D721Med (cell line): ENCODE data around the gene RAG2.

Source experiments
- DNase-seq: peaks from one replicate; pipeline ENCODE4 v3.0.0; 2011; ENCODE audit warnings: low spot score; ENCODE audit not compliant: insufficient read length
- FAIRE-seq: peaks from 2 replicates; lab custom pipeline; 2011; peaks lifted over from hg19 to GRCh38; lab: Jason Lieb, UNC
- CTCF ChIP-seq: IDR thresholded peaks from 2 replicates; pipeline ENCODE4 v1.5.1; 2012; ENCODE audit warnings: mild to moderate bottlenecking, control low read depth; ENCODE audit not compliant: insufficient read depth; ENCODE audit errors: missing control alignments

RAG2 gene

GRCh38 chr11:36569095-36569494 is 28.9 kb downstream of the RAG2 start:
- no peak for TF ChIP-seq CTCF
- DNase-seq (no peak), FAIRE-seq (no peak)

GRCh38 chr11:36567694-36568093 is 30.3 kb downstream of the RAG2 start, which contains the start of gene RAG1:
TSS of gene RAG1 (plus strand) at chr11:36568007. CDS start at chr11:36573305, 5,298 bp downstream.
- no peak for TF ChIP-seq CTCF
- FAIRE-seq (no peak), DNase-seq (no peak)

- DNase-seq, result no peak
- peak; percentile 2 for TF ChIP-seq CTCF
- FAIRE-seq, result no peak
Observed at GRCh38 chr11:36566407-36567053, 31.5 kb downstream of the RAG2 start.

- FAIRE-seq (no peak), DNase-seq (no peak)
- TF ChIP-seq CTCF, result no peak
Observed at GRCh38 chr11:36565031-36565610, 32.9 kb downstream of the RAG2 start.

GRCh38 chr11:36564376-36565030 is 33.5 kb downstream of the RAG2 start:
- TF ChIP-seq CTCF, result peak; percentile 79
- DNase-seq (no peak), FAIRE-seq (peak; percentile 84)

- TF ChIP-seq CTCF, result no peak
- FAIRE-seq (no peak), DNase-seq (no peak)
Observed at GRCh38 chr11:36558571-36559413, 39.2 kb downstream of the RAG2 start.
